GM21526 (cell line): ENCODE data around the gene CXXC5.
A peak's percentile ranks its signal among the peaks of the same experiment; 100 is the strongest.

Source experiments
- ATAC-seq: cut with Tn5 transposase; IDR thresholded peaks from one replicate; pipeline ENCODE4 v1.9.1; 2021; ENCODE audit warnings: moderate library complexity; ENCODE audit not compliant: unreplicated experiment, low FRiP score

CXXC5 gene

DNA sequence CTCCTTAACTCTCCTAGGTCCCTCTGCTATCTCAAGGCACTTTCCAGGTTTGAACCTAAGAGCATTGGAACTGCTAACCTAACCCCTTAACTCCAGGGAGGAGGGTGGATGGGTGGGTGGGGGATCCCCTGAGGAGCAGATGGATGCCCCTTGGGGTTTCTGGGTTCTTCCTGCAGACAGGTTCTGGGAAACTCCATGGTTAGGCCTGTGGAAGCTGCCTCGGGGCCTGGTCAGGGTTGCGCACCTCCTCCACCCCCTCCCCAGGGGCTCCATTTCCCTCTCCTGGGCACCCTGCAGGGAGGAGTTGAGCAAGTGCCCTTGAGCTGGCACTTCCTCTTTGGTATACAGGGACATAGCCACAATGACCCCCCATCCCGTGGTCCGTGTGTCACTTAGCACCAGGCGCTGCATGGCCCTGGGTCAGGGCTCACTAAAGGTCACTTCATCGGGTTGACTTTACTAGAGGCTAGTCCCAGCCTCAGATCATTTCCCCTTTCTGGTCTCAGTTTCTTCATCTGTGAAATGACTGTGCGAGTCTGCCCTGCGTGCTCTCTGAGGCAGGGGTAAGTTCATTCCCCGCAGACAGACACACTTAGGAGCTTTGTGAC lies 16.0 kb downstream of the CXXC5 start:
- ATAC-seq, result peak; percentile 44

DNA sequence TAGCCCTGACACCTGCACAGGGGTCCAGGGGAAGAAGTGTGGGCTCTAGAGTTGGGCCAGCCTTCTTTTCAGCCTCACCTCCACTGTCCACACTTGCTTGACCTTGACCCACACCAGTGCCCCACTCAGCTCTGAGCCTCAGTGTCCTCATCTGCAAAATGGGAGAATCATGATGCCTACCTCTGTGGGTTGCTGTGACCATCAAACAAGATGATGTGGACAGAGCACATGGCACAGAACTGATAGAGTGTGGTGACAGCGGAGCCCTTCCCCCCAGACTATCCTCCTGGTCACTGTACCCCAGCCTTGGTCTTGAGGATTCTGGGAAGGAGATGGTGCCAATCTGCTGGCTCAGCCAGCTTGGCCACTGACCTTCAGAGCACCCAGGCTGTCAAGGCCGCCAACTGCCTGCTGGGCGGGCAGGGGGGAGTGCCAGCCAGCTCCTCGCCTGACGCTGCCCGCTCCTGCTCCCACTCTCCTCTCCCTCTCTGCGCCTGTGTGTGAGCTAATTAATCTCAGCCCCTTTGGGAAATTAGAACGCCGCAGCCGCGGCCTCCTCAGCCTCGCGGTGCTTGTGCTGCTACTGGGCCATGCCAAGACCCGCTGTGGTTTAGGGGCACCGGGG lies 16.7 kb downstream of the CXXC5 start:
- no peak for ATAC-seq

DNA sequence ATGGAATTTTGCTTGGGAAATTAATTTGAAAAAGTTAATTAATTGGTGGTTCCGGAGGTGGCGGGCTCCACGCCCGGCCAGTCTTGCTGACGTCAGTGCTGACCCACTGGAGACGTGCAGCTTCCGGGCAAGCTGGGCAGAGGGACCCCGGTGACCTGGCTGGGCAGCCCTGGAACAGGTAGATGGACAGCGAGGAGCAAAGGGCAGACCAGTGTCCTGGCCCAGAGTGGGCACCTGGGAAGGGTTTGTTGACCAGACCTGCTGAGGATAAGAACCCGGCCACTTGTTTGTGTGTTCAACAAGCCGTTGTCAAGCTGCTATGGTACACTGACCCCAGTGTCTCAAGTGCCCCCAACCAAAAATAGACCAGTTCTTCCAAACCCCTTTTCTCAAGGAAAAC lies 17.5 kb downstream of the CXXC5 start:
- no peak for ATAC-seq

DNA sequence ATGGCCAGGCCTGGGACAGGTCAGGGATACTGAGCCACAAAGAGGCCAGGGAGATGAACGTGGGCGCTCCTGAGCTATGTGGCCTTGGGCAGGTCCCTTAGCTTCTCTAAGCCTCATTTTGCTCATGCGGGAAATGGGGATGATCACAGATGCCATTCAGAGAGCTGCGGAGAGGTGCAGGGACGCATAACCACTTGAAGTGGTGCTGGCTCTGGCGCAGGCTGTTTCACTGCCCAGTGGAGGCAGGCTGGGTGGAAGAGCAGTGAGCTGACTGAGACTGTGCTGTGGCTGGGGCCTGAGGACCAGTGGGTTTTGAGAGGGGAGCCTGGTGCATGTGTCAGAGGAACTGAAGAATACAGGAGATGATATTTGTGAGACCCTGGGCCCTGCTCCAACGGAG lies 18.4 kb downstream of the CXXC5 start:
- no peak for ATAC-seq

DNA sequence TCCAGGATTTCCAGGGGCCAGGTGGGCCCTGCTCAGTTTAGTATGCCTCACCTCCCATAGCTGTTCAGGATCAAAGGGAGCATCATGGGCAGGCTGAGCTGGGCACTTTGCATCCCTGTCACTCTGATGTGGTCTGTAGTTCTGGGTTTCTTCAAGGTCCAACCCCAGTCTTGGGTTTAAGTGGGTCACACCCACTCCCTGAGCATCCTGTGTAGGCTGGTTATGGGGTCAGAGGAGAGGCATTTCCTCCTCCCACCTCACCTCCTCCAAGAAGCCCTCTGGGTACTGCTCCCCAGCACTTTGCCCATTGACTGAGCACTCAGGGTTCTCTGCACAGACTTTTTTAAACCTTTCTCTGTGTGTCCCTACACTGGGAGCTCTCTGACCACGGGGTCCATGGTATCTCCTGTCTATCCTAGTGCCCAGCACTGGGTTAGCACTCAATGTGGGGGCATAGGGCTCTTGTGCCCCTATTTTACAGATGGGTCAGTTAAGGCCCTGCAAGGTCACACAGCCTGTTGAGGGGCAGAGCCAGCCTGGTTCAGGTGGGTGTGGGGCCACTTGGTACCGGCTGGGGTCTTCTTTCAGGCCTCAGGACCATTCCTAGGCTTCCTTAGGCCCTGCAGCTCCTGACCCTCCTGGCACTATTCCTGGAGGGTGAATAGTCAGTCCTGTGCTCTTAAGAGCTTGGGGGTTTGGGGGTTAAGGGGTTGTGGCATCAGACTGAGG lies 19.0 kb downstream of the CXXC5 start:
- no peak for ATAC-seq

DNA sequence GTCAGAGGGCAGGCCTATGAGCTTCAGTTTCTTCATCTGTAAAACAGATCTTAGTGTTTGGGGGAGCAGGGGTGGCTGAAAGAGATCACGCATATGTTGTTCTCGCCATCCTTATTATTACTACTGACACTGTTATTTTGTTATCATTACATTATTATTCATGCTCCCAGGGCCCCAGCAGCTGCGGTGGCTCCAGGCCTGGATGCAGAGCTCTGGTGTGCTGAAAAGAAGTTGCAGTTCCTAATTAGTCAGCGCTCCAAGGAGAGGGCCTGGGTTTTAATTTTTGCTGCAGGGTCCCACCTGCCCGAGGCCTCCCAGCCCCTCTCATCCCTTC lies 19.5 kb downstream of the CXXC5 start:
- no peak for ATAC-seq

DNA sequence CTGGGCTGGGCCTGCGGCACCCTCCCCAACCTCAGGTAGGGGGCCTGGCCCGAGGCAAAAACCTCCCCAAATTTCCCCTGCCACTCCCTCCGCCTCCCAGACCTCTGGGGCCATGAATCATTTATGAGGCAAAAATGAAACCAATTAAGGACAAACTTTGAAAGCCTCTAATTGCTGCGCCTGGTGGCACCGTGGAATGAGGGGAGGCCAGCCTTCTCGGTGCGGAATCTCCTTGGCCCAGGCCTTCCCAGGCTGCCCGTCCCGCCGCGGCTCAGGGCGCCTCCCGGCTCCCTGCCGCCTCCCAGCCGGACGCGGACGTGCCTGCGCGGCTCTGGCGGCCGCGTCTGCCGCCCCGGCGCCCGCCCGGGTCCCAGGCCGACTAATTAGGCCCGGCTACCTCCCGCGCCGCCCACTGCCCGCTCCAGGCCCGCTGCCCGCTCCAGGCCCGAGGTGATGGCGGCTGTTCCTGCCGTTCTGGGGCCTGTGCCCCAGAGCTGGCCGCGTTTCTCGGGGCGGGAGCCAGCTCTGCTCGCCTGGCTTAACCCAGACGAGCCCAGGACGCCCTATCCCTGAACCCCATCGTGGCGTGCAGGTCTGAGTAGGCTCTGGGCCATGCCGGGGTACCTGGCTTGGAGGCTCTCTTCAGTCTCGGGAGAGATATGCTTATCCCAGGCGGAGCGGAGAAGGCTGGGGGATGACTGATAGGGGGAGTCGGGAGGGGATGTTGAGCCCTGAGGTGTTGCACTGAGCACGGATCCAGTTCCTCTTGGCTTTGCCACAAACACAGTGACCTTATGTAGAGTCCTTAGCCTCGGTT lies 20.1 kb downstream of the CXXC5 start:
- no peak for ATAC-seq

DNA sequence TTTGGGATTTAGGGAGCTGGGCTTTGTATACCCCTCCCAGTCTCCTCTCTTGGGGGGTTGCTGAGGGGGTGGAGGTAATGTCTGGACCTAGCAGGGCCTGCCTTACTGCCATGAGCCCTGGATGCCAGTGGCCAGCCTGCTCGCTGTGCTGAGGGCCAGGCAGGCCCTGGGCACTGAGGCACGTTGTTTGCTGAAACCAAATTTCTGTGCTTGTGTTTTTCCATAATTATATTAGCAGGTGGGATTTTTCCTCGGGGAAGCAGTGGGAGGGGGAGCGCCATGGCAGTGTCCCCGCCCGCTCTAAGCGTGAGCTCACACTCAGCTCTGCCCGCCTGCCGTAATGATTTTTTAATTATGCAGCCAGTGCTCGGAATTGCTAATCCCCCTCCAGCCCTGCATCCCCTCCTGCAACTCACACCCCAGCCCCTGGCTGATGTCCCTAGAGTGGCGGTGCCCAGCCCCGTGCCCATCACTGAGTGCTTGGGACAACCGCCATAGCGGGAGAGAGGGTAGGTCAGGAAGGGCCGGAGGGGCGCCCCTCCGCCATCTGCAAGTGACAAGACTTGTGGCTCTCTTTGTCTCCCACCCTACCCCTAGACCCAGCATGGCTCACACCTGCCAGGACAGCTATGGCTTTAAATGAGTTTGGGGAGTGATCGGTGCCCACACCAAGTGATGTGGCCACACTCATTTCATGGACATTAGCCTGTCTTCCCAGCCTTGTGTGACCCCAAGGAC lies 20.9 kb downstream of the CXXC5 start:
- ATAC-seq, result no peak

DNA sequence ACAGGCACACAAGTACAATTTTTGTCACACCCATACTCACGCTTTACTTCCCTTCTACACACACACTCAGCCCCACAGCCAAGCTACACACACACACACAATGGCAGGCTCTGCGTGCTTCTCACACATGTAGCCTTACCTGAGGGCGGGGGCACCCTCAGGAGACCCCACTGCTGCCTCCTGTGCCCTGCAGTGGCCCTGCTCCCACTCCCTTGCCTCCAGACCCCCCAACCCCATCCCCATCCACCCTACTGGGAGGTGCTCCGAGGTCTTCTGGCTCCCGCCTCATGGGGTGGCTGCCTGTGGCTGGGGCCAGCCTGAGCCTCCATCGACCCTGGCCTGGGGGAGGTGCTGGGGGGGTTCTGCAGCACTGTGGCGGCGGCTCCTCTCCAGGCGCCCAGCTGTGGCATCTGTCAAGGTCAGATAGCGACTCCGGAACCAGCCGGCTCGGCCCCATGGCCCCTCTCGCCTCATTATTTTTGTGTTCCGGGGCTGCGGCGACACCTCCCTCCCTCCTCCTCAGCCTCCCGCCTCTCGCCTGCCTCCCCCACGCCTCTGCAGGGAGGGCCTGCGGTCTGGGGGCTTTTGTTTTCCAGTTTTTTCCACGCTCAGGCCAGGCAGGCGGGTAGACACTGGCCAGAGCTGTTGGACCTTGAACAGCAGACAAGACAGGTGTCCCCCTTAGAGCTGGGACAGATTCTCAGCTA lies 21.7 kb downstream of the CXXC5 start:
- ATAC-seq, result peak; percentile 10

DNA sequence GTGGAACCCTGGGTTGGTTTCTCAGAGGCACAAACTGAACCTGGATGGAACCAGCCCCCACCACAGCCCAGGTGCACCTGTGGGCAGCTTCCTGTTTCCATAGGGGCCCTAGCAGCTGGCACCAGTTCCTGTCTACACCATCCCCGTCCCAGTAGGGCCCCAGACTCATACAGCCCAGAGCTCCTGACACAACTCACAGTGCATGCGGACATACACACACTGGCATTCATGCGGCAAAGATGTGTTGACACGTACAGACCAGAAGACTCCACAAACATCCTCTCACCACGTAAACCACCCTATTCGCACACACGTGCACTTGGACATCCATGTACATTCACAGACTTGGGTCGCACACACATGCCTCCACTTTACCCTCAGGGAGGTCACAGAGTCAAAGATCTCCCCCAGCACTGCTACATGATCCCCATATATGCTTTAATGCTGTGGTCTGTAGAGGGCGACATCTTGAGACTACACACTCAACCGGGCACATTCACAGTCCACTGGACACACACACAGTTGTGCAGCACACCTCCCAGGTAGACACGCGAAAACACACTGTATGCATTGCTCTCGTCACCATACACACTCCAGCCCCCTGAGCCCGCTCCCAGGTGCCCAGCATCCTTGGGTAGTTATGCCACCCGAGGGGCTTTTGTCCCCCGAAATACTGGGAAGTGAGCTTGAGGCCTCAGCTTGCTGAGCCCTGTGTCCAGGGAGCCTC lies 22.4 kb downstream of the CXXC5 start:
- peak; percentile 44 for ATAC-seq

DNA sequence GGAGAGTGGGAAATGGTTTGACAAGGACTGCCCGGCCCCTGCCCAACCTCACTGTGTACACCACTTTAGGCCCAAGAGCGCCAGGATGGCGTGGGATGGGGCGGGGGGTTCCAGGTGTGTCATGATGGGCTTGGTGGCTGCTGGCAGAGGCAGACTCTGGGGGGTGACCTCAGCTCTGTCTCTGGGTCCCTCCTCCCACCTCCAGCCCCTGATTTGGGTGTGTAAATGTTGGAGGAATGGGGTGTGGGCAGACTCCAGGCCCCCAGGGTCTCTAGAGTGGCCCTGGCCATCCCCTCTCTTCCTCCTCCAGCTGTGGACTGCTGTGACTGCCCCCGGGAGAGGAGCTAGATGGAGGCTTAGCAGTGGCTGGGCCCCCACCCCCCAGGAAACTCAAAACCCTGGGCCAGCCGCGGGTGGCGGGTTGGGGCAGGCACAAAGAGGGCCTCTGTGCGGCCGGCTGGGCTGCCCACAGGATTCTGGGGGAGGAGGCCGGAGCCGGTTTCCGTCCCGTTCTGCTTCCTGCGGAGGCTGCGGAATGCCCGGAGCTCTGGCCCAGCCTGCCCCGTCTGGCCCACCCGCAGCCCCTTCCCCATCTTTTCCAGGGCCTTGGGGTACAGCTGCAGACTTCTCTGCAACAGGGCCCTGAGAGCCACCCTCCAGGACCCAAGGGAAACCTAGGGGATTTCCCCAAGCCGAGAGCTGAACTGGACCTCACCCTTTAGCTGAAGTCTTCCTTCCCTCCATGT lies 23.1 kb downstream of the CXXC5 start:
- ATAC-seq, result no peak

DNA sequence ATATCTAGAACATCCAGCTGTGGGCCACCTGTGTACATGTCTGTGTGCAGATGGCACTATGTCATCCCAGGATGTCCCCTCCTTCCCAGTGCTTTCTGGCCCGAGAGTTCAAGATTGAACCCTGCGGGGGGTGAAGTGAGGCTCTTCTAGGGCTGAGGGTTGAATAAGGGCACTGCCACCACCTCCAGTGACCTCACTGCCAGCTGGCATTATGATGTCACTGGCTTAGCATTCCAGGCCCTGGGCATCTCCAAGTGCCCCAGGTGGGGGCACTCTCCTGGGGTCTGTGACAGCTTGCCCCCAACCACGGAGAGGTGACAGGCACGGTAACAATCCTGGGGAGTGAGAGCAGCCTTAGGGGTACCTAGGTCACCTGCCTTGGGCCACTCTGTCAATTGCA lies 27.1 kb downstream of the CXXC5 start:
- no peak for ATAC-seq

DNA sequence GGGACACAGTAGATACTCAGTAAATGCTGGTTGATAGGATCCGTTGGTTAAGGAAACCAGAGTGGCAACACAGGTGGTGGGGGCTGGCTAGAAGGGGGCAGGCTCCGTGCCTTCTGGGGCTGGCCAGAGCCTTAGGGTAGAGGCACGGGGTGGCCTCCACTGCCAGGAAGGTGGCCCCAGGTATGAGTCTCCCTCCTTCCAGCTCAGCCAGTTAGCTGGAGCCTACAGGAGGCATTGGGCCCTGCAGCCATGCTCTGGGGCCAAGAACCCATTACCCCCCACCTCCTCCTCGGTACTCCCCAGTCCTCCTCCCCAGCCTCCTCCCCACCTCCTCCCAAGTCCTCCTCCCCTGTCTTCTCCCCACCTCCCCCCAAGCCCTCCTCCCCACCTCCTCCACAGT lies 27.7 kb downstream of the CXXC5 start:
- ATAC-seq, result no peak

DNA sequence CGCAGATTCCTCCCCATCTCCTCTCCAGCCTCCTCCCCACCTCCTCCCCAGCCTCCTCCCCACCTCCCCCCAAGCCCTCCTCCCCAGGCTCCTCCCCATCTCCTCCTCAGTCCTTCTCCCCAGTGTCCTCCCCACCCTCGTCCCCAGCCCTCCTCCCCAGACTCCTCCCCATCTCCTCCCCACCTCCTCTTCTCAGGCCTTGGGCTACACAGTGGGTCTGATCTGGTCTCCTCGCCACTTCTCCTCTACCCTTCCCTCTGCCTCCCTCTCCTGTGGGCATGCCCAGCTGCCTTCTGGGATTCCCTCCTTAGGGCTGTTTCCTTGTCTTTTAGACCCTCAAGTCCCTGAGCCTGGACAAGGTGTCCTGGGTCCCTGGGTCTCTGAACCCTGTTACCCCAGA lies 28.3 kb downstream of the CXXC5 start:
- no peak for ATAC-seq

DNA sequence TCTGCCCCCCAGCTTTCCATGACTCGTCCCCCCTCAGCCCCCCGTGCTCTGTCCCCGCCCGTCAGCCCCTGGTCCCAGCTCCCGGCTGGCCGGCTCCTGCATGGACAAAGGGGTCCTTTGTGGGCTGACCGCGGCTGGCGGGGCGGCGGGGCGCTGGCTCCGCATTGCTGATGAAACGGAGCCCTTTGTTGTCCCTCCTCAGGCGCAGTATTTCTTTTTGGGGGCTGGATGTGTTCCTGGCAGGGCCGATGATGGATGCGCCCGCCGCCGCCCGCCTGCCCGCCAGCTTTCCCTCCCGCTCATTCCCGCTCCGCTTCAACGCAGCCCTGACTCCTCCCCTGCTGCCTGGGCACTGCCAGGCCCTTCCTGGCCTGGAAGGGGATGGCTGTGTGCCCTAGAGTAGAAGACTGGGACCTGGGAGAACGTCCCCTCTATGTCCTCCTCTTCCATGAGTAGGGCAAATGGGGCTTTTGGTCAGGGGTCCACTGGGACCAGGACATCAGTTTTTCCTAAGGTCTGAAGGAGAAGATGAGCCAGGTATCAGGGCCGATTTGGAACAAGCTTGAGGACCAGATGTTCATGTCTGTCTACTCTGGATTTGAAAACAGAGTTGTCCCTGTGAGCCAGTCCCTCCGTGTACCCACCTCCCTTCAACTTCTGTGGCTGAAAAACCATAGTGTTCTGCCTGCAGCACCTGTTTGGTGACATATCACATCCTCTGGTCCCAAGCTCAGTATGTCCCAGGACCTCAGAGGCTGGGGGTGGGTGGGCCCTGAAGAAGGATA lies 29.0 kb downstream of the CXXC5 start:
- no peak for ATAC-seq

DNA sequence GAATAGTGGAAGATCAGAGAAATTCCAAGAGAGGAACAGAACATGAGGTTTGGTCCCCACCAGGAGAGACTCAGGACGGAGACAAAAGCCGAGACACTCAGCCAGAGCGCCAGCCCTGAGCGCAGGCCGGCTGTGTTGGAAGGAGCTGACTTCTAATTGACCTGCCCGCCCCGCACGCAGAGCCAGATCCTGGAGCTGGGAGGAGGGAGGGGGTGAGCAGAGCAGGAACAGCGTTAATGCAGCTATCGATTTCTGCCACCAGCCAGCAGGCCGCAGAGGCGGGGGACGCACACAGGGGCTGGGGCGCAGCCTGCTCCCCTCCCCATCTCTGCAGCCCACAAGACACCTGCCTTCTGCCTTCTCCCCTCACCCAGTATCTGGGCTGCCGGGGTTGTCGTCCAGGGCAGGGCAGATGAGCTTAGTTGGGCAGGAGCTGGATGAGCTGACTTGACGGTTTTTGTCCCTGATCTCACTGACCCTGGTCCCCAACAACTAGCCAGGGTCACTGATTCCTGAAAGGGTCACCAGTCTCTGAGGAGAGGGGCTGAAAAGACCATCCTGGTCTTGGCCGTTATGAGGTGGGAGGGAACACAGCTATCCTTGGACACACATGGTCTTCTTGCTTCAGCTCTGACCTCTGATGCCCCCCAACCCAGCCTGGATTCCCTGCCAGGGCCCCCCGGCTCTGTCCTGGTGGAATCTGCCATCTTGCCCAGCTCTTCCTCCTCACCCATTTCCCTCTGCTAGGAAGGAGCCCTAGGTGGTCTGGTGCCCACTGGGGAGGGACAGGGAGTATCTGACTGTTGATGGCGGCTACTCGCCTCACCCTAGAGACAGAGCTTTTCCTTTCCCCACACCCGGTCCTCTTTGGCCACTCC lies 29.8 kb downstream of the CXXC5 start:
- ATAC-seq, result no peak
